Glomerular endothelial cell (primary cell): ENCODE measurements around the gene DDO. TPM values are rescaled to one million over a fixed set of nuclear protein-coding genes. Genes with fewer than 3 reads are reported as not detected.

Experiments
- DNase-seq: peaks from one replicate; pipeline ENCODE4 v3.0.0-alpha.2; 2011; ENCODE audit warnings: low read depth, low spot score; ENCODE audit errors: extremely low read depth
- total RNA-seq: library from RNA; depleted of rRNA; stranded (reverse); fragments of >200 nt; gene quantifications from 2 replicates; pipeline ENCODE4 v1.2.3, GENCODE V29; 2015

Gene DDO
- total RNA-seq, 1 donor from 2014 or later: 0.53 TPM

- DNase-seq: no peak
These were observed 66.2 kb downstream of the DDO start for GRCh38 chr6:110348961-110349690.

- no peak for DNase-seq
These were observed 70.3 kb downstream of the DDO start for GRCh38 chr6:110345025-110345424.

GRCh38 chr6:110342759-110343158 is 72.6 kb downstream of the DDO start:
- no peak for DNase-seq

Other genes with a start within 250 kb of the DDO start
- gene WASF1, start 235.9 kb downstream of the DDO start, total RNA-seq: 25.6 and 30.4 TPM in 2 replicates
- gene CDC40, start 235.1 kb downstream of the DDO start, total RNA-seq: 15.2 and 15.5 TPM in 2 replicates
- gene METTL24, start 57.2 kb downstream of the DDO start, total RNA-seq: 0.82 TPM in 1 of 2 replicates, not detected in the other
- not detected in 2 replicates for gene SLC22A16, start 61.0 kb upstream of the DDO start, total RNA-seq